Measurements from ENCODE around the gene UTF1.

DNA sequence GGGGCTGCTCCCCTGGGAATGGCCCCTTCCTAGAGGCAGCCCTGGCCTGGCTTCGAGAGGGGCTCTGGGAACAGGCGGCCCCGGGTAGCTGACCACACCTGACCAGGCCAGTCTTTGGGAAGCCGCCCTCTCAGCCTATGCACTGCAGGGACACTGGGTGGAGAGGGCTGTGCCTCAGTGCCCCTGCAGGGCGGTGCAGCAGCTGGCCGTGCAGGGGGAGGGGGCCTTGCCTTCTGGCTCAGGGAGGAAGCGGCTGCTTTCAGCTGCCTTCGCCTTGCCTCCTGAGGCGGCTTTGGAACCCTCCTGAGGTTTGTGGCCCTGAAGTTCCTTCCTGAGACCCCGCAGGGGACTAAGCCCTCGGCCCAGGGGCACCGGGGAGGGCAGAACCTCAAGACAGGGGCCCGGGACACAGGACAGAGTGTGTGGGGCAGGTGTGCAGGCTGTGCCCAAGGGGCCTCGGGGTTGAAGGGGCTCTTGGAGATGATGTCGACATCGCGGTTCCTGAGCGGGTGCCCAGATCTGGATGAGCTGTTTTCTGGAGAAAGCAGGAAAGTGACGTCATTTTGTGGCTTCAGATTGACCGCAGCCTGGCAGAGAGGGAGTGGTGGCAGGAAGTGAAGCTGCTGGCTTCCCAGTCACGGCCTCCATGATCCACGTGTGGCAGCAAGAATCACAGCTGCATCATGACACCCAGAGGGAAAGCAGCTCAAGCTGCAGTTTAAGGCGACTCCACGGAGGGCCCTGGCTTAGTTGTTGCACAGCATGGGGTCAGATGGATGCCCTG is 29.0 kb downstream of the UTF1 start:
- TF ChIP-seq, protein P1, sequence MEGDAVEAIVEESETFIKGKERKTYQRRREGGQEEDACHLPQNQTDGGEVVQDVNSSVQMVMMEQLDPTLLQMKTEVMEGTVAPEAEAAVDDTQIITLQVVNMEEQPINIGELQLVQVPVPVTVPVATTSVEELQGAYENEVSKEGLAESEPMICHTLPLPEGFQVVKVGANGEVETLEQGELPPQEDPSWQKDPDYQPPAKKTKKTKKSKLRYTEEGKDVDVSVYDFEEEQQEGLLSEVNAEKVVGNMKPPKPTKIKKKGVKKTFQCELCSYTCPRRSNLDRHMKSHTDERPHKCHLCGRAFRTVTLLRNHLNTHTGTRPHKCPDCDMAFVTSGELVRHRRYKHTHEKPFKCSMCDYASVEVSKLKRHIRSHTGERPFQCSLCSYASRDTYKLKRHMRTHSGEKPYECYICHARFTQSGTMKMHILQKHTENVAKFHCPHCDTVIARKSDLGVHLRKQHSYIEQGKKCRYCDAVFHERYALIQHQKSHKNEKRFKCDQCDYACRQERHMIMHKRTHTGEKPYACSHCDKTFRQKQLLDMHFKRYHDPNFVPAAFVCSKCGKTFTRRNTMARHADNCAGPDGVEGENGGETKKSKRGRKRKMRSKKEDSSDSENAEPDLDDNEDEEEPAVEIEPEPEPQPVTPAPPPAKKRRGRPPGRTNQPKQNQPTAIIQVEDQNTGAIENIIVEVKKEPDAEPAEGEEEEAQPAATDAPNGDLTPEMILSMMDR (IDR thresholded peaks at IDR 0.05), result no peak
- TF ChIP-seq POLR2A (IDR thresholded peaks at IDR 0.05), result peak in 1 of 4 donors; percentile 39

Measured in esophagus squamous epithelium (tissue), 4 donors.